Central memory CD4-positive, alpha-beta T cell (primary cell): ENCODE measurements around the gene CDK11A.
A peak's percentile ranks its signal among the peaks of the same experiment; 100 is the strongest.

Source experiments
- DNase-seq: peaks from one replicate; pipeline ENCODE4 v3.0.0; 2022
- total RNA-seq, 3 experiments: gene quantifications; one replicate each; lab custom pipeline; 2026; lab: John Stamatoyannopoulos, UW

CDK11A gene
- 3.4 to 17.7 (median 3.4) reads per million in 3 experiments for total RNA-seq

DNA sequence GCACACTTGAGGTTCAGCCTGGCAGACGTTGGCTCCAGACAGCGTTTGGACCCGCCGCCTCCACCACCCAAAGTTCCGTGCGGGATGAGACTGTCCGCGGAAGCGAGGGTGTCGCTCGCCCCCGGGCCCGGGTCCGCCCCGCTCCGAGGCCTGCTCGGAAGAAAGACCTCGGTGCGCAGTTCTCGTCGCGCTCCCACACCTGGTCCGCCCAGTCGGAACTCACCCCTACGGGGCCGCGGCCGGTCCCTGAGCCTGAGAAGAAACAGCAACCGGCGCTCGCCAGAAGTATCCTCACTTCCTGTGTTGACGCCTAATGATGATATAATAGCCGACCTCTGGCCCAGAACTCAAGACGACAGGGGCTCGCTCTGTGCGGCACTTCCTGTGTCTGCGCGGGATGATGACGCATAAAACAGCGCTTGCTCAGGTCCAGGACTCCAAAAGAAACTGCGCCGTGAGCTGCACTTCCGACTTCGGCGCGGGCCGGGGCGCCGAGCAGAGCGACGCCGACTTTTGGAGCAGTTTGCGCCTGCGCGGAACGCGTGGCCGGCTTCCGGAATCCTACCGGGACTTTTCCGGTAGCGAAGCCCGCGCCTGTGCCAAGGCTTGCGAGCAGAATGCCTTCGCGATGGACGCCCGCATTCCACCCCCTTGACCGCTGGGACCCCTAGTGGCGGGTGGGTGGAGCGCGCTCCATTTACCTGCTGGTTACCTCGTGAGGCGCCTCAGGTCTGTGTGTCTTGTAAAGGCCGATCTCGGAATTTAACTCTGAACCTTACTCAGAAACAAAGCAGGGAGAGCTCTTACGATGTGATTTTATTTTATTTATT is at the start of gene CDK11A:
CDK11A (minus strand) TSS at position 323 of the 830 bp plus-strand sequence. CDS start 1,539 bp downstream, outside the sequence.
- DNase-seq = peak; percentile 99

DNA sequence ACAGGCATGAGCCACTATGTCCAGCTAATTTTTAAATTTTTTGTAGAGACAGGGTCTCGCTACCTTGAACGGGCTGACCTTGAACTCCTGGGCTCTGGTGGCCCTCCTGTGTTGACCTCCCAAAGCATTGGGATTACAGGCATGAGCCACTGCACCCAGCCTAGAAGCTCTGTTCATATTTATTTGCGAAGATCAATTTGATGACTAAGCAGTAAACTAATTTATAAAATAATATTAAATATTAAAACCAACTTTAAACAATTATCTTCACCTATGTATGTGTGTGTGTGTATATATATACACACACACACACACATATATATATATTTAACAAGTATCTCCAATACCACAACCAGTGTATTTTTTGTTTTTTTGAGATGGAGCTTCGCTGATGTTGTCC is 49.7 kb upstream of the CDK11A start:
- DNase-seq = no peak

DNA sequence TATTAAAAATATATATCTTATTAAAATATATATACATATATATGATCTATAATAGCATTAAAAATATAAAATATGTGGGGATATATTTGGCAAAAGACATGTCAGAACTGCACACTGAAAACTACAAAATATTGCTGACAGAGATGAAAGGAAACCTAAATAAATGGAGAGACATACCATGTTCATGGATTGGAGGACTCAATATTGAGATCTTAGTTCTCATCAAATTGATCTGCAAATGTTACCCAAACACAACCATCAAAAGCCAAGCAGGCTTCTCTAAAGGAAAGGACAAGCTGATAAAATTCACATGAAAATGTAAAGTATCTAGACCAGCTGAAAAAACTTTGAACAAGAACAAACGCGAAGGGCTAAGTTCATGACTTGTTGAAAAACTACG is 46.9 kb upstream of the CDK11A start:
- no peak for DNase-seq

DNA sequence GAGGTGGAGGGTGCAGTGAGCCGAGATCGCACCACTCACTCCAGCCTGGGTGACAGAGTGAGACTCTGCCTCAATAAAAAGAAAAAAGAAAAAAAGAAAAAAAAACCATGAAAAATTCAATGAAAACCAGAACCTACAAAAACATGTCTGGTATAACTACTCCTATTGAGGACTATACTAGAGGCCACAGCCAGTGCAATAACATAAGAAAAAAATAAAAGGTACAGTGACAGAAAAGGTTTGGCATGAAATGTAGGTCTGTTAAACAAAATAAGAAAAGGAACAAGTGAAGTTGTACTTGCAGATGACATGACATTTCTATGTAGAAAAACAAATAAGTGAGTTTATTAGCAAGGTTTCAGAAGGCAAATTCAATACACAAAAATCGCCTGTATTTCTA is 45.9 kb upstream of the CDK11A start:
- no peak for DNase-seq

DNA sequence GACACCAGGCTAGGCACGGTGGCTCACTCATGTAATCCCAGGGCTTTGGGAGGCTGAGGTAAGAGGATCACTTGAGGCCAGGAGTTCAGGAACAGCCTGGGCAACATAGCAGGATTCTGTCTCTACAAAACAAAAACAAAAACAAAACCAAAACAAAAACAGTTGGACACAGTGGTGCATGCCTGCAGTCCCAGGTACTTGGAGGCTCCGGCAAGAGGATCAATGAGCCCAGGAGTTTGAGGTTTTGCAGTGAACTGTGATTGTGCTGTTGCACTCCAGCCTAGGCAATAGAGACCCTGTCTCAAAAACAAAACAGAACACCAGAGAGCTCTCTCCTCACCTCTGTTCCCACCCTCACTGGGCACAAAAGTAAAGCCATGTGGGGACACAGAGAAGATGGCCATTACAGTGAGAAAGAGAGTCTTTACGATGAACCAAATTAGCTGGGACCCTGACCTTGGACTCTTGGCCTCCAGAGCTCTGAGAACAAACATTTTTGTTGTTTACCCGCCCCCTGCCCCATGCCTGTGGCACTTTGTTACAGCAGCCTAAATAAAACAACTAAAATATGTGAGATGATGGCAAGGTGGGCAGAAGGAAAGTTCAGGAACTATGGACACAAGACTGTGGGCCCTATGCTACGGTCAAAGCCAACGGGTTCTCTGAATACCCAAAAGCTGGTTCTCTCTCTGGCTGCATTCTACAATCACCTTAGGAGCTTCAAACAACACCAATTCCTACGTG is 44.3 kb upstream of the CDK11A start:
- DNase-seq = no peak

DNA sequence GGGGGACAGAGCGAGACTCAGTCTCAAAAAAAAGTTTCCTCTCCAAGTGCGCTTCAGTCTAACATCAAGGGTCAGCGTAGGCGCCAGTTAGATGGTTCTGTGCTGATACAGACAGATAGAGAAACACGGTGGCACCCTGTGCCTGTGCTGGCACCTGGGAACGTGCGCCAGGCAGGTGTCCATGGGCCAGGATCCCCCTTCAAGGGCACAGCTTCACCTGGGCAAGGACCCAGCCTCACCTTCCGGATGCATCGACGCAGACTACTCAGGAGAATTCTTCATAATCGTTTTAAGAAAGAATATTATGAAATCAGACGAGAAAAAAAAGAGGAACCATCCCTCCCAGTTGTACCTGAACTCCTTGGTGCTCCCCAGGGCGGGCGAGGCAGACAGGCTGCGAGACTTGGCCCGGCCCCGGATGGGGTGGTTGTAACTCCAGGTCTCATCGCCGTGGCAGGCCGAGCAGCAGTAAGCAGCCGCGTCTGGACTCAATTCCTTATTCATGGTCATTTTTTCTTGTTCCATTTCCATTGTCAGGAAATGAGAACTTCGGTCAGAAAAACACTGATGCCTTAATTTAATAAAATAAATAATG is 40.8 kb upstream of the CDK11A start:
- no peak for DNase-seq

DNA sequence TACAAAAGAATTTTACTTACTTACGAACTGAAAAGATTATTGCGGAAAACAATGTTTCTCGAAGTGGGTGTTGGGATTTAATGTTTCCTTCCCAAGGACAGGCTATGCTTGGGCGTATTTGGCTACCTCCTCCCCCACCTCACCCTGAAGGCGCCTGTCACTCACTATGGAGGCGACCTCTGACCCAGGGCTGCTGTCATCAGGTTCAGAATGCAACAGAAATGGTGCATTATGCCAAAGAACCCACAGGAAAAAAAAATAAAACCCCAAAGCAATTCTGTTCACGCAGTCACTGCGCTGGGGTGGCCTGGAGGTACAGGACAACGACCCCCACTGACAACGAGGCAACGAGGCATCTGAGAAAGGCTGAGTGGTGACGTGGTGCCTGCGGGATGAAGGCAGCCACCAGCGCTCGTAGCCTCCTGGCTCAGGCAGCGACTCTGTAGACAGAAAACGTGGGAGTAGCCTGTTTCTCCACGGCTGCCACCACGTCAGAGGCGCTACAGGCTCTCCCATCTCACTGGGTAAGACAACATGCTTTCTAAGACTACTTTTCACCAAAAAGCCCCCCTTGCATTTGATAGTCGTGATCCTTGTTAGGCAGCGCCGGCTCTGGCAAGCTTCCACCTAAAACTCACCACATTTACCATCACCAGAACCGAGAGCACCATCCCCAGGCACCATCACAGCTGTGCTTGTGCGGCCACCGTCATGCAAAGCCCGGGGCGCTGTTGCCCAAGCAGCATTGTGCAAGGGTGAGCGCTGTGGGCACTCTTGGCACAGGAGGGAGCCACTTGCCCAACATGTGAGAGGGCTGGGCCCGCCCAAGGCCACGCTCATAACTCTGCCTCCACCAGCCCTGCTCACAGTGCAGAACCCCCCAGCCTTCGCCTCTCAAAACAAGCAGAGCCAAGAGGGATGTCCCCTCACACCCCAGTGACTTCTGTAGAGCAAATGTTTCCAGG is 39.8 kb upstream of the CDK11A start:
- no peak for DNase-seq

DNA sequence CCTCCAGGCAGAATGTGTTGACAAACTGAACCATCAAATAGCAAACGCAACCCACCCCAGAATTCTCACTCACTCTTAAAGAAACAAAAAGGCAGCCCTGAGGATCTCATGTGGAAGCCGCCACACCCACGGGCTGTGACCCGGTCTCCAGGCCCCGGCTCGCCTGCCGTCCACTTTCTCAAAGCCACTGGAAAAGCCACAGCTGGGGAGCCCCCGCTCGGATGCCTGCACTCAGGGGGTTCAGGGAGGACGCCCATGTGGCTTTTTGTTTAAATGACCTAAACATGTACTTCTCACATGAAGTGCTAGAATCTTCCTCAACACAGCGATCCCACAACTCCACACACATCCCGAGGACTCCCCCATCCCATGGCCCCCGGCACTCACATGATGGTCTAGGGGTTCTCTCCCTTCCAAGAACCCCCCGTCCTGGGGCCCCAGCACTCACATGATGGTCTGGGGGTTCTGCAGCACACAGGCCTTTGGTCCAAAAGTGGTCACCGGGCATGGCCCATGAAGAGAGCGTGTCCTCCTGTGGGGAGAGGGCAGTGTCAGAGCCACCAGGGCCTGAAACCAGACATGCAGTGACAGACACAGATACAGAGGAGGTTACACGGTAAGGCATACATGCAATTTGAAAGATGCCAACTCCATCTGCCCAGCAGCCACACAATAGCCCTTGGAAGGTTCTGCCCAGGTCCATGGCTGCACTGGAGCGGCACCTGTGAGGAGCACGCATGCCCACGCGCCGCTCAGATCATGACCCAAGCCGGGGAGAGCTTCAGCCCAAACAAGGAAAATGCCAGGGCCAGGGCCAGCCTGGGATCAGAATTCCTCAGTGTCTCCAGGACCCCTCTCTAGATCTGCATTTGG is 37.6 kb upstream of the CDK11A start:
- no peak for DNase-seq

DNA sequence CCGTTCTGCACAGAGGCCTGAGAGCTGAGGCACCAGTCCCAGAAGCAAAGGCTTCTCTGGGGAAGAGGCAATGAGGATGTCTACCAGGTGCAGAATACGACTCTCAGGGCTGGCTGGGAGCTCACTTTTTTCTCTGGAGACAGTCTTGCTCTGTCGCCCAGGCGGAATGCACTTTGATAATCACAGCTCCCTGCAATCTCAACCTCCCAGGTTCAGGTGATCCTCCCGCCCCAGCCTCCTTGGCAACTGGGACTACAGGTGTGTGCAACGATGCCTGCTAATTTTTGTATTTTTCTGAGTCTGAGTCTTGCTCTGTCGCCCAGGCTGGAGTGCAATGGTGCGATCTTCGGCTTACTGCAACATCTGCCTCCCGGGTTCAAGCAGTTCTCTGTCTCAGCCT is 36.6 kb upstream of the CDK11A start:
- no peak for DNase-seq

DNA sequence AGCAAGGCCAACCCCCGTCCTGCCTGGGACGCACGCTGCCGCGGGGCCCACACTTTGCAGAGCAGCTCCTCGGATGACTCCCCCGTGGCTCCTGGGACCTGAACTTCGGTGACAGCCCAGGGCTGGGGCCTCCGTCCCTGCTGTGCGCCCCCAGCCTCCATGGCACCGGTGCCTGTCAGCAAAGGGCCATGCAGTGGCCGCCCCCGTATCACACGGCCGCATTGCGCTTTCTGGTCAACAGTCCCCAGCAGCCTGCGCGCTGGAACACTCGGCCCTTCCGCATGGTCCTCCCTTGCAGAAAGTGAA is 36.1 kb upstream of the CDK11A start:
- DNase-seq = no peak

DNA sequence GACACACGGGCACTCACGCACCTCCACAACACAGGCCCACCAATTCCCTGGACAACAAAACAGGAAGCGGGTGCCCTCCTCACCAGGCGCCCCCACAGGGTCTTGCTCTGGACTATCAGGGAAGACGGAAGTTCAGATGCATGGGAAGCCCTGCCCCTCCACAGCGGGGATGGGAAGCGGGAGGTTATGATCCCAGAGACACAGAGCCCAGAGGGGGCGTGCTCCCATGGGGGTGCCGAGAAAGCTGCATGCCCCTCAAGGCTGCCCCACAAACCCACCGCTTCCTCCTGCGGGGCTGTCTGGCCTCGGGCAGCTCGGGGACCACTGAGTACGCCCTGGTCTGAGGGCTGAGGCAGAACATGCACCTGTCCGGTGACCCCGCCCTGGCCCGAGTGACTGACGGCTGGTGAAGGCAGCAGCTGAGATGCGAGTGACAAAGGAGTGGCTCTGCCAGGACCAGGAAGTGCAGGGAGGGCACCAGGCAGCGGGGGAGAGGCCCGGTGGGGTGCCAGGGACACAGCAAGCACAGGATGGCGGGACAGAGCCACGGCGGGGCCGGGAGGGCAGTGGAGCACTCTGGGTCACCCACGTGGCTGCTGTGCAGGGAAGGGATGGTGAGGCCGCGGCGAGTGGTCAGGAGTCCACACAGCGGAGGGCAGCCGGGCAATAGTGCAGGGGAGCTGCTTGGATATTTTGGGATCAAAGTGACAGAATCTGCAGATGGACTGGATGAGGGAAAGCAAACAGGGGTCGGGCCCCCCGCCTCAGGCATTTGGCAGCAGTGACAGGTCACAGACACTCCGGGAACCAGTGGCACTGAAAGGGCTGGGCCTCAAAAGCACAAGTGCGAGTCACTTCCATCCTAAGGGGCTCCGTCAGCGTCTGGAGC is 35.5 kb upstream of the CDK11A start:
- DNase-seq = no peak

DNA sequence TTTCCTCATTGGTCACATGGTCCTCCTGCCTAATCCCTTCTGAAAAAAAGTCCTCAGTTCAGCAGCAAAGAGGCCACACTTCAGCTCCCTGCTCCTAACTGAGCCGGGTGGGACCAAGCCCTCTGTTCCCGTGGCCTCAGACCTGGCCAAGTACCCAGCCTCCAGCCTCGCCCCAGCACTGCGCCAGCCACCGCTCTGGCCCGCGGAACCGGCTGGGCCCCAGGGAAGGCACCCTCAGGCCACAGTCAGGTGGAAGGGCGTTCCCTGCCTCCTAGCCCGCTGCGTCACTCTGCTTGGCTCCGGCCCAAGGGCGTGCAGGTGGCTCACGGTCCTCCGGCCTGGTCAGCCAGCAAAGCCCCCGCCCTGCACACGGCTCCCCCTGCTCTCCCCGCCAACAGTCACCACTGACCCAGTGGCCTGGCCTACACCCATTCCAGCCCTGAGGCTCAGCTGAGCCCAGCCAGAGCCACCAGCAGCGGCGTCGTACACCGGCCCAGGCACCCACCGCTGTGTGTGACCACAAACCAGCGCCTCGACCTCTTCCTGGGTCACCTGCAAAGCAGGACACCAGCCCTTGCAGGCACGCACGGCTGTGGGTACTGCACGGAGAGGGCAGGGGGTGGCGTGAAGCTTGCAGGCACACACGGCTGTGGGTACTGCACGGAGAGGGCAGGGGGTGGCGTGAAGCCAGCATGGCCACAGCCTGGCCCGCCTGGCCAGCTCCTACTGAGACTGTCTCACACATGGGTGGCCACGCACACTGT is 34.7 kb upstream of the CDK11A start:
- no peak for DNase-seq

DNA sequence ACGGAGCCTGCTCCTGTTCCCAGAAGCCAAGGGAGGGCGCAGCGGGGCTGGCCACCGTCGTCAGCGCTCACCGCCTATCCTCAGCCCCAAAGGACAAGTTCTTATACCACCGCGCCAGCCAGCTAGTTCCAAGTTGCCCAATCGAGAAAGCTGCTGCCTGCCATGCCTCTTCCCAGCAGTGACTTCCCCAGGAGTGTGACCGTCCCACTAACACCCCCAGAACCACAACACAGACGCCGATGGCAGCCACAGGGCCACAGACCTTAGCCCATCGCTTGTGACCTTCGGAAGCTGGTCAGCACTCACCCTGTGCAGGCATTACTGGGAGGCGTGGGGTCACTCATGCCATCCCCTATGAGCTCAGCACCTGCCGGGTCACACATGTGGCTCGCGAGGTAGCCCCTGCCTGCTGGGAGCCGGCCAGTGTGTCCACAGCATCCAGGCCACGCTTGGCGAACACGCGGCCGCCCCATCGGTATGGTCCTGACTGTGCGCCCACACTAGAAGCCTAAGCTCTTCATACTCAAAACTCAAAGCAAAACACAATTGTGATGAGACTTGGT is 34.0 kb upstream of the CDK11A start:
- no peak for DNase-seq

DNA sequence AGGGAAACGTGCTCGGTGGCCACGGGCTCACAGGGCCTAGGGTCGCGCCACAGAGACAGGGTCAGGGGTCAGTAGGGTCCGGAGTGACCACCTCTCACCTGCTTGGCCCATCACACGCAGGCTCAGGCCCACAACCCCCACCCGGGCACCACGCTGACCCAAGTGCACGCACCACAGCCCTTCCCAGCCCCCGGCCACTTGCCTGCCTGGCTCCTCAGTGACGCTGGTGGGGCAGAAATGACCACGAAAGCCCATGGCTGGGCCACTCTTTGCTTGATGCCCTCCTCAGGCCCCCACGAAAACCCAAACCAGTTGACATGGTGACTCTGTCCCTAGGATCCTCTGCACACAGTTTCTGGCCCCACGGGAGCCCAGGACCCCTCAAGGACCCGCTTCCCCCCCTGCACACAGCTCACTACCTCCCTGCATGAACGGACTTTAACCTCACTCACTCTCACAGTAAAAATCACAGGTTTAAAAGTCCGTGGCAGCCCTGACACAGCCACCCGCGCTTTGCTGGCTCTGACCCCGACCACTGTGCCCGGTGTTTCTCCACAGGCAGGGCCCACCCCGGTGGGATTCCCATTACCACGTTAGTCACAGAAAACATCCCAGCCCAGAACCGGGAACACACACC is 33.4 kb upstream of the CDK11A start:
- no peak for DNase-seq

DNA sequence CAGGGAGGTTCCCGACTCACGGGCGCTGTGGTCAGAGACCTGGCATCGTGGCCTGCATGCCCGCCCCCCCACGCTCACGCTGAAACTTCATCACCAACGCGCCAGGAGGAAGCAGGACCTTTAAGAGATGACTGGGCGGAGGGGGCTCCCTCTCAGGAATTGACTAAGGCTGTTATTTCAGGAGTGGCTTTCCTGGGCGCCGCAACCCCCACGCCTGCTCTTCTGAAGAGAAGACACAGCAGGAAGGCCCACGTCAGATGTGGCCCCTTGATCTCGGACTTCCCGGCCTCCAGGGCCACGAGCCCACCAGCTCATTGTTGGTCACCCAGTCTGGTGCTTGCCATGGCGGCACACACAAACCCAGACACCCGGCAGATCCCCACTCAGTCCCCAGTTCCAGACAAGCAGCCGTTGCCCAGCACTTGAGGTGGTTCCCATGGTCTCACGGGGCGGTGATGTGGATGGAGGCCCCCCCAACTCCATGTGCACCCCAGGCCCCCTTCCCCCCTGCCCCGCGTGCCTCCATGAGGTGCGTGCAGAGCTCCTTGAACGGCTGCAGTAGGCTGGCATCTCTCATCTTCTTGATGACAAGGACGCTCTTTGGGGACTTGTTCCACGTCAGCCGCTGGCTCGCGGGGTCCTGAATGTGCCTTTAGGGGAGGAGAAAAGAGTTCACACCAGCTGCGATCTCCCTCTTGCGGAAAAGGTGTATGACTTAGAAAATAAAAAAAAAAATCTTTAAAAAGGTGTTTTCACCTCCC is 32.7 kb upstream of the CDK11A start:
- DNase-seq = no peak

DNA sequence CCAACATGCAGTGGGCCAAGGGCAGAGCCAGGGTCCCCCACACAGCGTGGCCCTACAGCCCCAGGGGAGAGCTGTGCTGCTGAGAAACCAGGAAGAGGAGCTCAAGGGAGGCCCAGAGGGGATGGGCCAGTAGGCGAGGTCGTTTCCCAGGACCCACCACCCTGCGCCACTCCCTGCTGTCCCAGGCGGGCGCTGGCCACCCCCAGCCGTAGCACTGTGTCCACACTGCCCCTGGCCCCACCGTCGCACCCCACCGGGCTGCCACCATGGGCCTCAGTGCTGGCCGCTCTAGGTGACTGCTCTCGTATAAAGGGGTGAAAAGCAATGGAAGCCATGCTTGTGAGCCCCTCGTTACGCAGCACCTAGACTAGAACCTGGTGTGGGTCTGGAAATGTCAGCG is 31.7 kb upstream of the CDK11A start:
- no peak for DNase-seq

DNA sequence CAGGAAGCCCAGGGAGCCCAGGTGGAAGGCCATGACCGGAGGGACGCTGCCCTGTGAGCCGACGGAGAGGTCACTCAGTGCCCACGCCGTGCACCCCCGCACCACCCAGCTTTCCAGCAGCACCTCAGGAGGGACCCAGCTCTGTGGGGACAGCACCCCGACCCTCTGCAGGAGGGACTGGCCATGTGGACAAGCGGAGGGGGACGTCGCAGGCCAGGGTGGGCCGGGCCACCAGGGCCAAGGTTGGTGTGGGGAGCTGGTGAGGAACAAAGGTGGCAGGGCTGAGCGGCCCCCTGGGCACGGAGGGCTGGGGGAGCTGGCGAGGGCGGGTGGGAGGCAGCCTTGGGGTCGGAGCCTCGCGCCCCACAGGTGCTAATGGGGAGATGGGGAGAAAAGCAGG is 31.3 kb upstream of the CDK11A start:
- no peak for DNase-seq
